Activated T-helper 17 cell treated with anti-CD3 and anti-CD28 coated beads, Interleukin-2, amount 50 U/mL, for 72 hours (primary cell): ENCODE results near the gene TSPEAR. TPM values are rescaled to one million over a fixed set of nuclear protein-coding genes. Genes with fewer than 3 reads are reported as not detected.
"Not testable (repeated sequence)": the region's sequence is repeated elsewhere in the genome, so short reads cannot be mapped to it uniquely, and the experiment has no call there.

ENCODE experiments used
- ATAC-seq: fragments of 150-1000 bp; cut with Tn5 transposase; replicated peaks from 2 replicates; pipeline ENCODE4 v1.10.0; 2021; ENCODE audit warnings: mild to moderate bottlenecking, moderate library complexity
- H3K27ac Mint-ChIP-seq: one replicate; pipeline ENCODE4 v1.8.0; 2022; ENCODE audit warnings: mixed read lengths
- H3K27me3 Mint-ChIP-seq: one replicate; pipeline ENCODE4 v1.8.0; 2022; ENCODE audit warnings: mixed read lengths
- H3K36me3 Mint-ChIP-seq: one replicate; pipeline ENCODE4 v1.8.0; 2022; ENCODE audit warnings: low read depth, mild to moderate bottlenecking, mixed read lengths
- H3K4me1 Mint-ChIP-seq: one replicate; pipeline ENCODE4 v1.8.0; 2022; ENCODE audit warnings: mixed read lengths
- H3K4me3 Mint-ChIP-seq: one replicate; pipeline ENCODE4 v1.8.0; 2022; ENCODE audit warnings: mild to moderate bottlenecking, mixed read lengths
- H3K9me3 Mint-ChIP-seq: one replicate; pipeline ENCODE4 v1.8.0; 2022; ENCODE audit warnings: mixed read lengths
- total RNA-seq, 2 donors: library from RNA; stranded (reverse); gene quantifications; one replicate each; pipeline ENCODE4 v1.2.3, GENCODE V29; 2022

TSPEAR gene
- total RNA-seq, 2 donors from 2014 or later: 0.08 TPM; not detected in 1

DNA sequence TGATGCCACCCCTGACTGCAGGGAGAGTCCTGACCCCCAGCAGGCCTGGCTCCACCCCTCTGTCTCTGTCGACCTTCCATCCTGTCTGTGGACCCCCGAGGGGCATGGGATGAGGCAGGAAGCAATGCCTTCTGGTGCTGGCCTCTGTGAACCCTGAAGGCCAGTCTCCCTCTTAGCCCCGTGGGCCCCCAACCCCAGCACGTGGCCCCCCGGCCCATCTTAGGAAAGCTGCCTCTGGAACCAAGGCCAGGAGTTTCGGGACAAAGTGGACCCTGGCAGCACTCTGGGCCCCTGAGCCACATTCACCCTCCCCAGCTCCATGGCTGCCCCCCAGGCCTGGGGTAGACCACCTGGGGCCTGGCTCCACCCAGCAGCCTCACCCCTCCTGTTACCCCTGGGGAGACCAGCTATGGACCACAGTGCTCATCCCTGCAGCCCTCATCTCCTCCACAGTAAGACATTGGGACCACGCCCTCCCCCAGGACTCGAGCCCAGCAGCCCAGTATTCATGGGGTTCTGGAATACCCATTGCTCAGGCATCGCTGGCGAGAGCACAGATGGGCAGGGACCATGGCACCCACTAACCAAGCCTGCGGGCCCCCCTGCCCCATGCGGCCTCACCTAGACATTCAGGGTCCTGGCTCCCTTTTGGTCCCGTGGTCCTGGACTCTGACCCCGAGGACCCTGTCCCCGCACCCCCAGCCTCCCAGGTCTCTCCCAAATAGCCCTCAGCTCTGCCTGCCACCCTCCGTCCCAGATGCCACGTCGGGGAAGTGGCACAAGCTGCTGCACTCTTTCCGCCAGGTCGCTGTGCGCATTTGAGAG, 72.7 kb downstream of the TSPEAR start:
- H3K4me1 Mint-ChIP-seq, H3K4me3 Mint-ChIP-seq, H3K27me3 Mint-ChIP-seq, H3K27ac Mint-ChIP-seq, ATAC-seq, H3K36me3 Mint-ChIP-seq: not testable (repeated sequence)
- H3K9me3 Mint-ChIP-seq: peaks cover 13% of the 10 kb centered on the region

DNA sequence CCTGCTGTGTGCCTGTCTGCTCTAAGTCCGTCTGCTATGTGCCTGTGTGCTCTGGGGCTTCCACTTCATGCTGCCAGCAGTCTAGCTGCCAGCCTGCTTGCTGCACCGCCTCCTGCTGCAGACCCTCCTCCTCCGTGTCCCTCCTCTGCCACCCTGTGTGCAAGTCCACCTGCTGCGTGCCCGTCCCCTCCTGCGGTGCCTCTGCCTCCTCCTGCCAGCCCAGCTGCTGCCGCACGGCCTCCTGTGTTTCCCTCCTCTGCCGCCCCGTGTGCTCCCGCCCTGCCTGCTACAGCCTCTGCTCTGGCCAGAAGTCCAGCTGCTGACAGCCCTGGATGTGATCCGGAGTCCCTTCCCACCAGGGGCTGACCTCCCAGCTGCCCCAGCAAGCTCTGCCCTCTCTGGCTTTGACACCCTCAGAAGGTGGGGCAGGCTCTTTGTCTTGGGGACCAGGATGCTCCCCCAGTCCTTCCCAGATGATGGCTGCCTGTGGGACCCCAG, 73.5 kb downstream of the TSPEAR start:
- ATAC-seq: not testable (repeated sequence)

DNA sequence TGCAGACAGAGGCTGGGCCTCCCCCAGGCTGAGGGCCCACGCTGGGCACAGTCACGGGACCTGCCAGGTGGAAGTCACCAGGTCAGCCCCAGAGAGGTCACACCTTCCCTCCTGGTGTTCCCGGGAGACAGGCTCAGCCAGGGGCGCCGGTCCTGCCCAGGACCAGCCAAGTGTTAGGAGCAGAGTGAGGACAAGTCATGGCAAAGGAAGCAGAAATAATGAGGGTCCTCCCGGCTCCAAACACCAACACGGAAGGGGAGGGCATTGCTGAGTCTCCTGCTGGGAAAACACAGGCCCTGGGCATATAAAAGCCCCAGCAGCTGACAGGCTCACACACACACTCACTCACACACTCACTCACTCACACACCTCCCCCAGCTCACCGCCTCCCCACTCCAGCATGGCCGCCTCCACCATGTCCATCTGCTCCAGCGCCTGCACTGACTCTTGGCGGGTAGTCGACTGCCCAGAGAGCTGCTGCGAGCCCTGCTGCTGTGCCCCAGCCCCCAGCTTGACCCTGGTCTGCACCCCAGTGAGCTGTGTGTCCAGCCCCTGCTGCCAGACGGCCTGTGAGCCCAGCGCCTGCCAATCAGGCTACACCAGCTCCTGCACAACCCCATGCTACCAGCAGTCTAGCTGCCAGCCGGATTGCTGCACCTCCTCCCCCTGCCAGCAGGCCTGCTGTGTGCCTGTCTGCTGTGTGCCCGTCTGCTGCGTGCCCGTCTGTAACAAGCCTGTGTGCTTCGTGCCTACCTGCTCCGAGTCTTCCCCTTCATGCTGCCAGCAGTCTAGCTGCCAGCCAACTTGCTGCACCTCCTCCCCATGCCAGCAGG, 74.1 kb downstream of the TSPEAR start, which contains the start of gene KRTAP10-10:
TSS of gene KRTAP10-10 (plus strand) at position 339 of the 833 bp plus-strand sequence. CDS start at position 401, 62 bp downstream.
- H3K4me3 Mint-ChIP-seq: no peak within 1 kb of the TSS
- no peak within 1 kb of the TSS for H3K27ac Mint-ChIP-seq
- no peak for ATAC-seq
- no peaks in the 10 kb centered on the region for H3K36me3 Mint-ChIP-seq
- H3K27me3 Mint-ChIP-seq: peaks cover 10% of the 10 kb centered on the region
- H3K4me1 Mint-ChIP-seq: peaks cover 5% of the 10 kb centered on the region
- H3K9me3 Mint-ChIP-seq: peaks cover 9% of the 10 kb centered on the region

More for the DNA sequence above, 73.5 kb downstream of the TSPEAR start:
- not testable (repeated sequence) for H3K27ac Mint-ChIP-seq, H3K4me1 Mint-ChIP-seq, H3K27me3 Mint-ChIP-seq, H3K36me3 Mint-ChIP-seq, H3K4me3 Mint-ChIP-seq, H3K9me3 Mint-ChIP-seq

DNA sequence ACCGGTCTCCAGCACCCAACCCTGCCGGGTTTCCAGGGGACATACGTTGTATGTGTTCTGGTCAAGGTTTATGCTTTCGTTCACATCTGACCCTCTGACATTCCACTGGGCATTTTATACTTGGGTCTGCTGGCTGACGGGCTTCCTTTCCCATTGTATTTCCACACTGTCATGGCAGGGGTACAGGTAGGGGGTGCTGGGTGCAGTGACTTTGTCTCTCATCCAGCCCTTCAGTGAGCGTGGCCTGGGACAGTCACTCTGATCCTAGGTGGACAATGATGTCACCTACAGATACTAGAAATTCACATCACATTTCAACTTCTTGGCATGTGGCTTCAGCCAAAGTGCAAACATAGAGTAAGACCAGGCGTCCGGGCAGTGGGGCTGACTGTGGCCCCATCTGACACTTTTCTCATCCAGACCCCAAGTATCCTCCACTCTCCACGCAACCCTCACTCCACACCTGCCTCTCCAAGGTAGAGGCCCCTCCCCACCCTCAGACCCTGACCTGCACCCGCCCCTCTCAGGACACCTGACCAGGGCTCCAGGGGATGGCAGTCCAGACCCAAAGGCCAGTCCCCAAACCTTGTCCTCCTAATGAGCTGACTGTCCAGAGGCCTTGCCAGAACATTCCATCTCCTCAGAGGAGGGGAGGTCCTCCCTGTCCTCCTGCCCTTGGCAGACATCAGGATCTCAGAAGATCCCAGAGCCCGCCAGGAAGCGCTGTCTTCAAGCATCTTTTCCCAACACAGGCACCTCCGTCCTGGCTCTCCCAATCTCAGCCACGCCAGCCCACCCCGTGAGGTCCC, 75.0 kb downstream of the TSPEAR start:
- H3K4me1 Mint-ChIP-seq: peaks cover 5% of the 10 kb centered on the region
- H3K27me3 Mint-ChIP-seq: peaks cover 10% of the 10 kb centered on the region
- H3K4me3 Mint-ChIP-seq: no peak overlapping the region
- no peak overlapping the region for H3K27ac Mint-ChIP-seq
- H3K9me3 Mint-ChIP-seq: peaks cover 15% of the 10 kb centered on the region
- H3K36me3 Mint-ChIP-seq: no peaks in the 10 kb centered on the region
- no peak for ATAC-seq

DNA sequence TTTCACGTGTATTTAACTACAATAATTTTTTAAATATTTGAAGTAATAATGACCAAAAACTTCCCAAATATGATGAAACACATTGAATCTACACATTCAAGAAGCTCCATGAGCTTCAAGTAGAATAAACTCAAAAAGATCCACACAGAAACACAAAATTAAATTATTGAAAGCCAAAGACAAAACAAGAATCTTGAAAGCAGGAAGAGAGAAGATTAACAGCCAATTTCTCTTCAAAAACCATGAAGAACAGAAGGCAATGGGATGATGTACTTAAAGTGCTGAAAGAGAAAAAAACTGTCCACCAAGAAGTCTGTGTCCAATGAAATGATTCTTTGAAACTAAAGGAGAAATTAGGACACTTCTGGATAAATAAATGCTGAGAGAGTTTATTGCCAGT, 79.3 kb downstream of the TSPEAR start:
- Mint-ChIP-seq H3K4me1 (peaks cover 20% of the 10 kb centered on the region), H3K27ac (no peak overlapping the region), H3K9me3 (peaks cover 26% of the 10 kb centered on the region), H3K4me3 (no peak overlapping the region), H3K36me3 (no peaks in the 10 kb centered on the region), H3K27me3 (no peaks in the 10 kb centered on the region)
- ATAC-seq: no peak

DNA sequence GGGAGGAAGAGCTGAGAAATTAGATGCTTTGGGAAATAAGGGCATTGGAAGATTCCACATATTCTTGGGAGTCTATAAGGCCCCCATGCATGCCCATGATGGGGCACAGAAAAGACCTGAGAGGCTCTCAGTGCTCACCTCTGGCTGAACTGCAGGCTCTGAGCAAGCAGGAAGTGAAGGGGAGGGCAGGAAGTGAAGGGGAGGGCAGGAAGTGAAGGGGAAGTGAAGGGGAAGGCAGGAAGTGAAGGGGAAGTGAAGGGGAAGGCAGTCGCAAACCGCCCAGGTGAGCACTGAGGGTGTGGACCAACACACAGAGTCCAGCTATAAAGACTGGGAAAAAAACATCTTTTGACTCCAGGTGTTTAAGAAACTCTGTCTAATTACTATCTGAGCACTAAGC, 80.9 kb downstream of the TSPEAR start:
- H3K4me3 Mint-ChIP-seq: no peak overlapping the region
- H3K27ac Mint-ChIP-seq: peak overlapping the region; percentile 11
- H3K9me3 Mint-ChIP-seq: peaks cover 26% of the 10 kb centered on the region
- no peak for ATAC-seq
- no peaks in the 10 kb centered on the region for H3K36me3 Mint-ChIP-seq
- peaks cover 20% of the 10 kb centered on the region for H3K4me1 Mint-ChIP-seq
- no peaks in the 10 kb centered on the region for H3K27me3 Mint-ChIP-seq

DNA sequence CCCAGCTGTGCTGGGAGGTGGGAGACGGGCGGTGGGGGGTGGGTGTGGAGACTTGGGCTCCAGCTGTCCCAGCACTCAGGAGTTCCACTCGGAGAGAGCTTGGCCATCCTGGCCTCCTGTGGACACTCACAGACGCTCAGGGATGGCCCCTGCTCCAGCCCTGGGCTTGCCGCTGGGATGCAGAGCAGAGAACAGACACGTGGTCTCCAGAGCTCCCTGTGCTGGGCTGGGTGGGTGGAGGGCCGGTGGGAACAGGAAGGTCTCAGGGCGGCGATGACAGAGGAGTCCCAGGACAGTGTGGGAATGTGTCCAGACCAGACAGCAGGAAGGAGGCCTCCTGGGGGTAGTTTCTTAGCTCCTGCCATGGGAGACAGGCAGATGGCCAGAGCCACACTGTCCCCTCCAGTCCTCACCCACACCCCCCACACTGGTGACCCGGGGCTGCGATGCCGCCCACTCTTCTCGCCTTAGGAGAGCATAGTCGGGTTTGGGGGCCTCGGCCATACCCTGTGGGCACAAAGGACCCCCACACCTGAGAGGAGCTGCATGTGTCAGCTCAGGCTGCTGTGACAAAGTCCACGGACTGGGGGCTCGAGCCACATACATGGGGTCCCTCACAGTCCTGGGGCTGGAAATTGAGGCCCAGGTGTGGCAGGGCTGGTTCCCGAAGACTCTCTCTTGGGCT, 82.5 kb downstream of the TSPEAR start:
- H3K27me3 Mint-ChIP-seq: no peaks in the 10 kb centered on the region
- H3K27ac Mint-ChIP-seq: no peak overlapping the region

DNA sequence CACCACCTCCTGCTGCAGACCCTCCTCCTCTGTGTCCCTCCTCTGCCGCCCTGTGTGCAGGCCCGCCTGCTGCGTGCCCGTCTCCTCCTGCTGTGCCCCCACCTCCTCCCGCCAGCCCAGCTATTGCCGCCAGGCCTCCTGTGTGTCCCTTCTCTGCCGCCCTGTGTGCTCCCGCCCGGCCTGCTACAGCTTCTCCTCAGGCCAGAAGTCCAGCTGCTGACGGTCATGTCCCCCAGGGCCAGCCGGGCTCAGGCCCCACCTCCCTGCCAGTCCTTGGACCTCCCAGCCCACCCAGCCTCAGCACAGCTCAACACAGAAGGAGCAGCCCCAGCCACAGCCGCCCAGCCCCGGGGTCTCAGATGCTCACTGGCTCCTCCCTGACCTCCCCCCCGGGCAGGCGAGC, 83.5 kb downstream of the TSPEAR start:
- not testable (repeated sequence) for ATAC-seq, H3K36me3 Mint-ChIP-seq, H3K27me3 Mint-ChIP-seq, H3K27ac Mint-ChIP-seq, H3K4me3 Mint-ChIP-seq
- Mint-ChIP-seq H3K9me3 (peaks cover 42% of the 10 kb centered on the region), H3K4me1 (peaks cover 20% of the 10 kb centered on the region)

More for the DNA sequence above, 82.5 kb downstream of the TSPEAR start:
- H3K36me3 Mint-ChIP-seq: no peaks in the 10 kb centered on the region
- peaks cover 20% of the 10 kb centered on the region for H3K4me1 Mint-ChIP-seq
- H3K9me3 Mint-ChIP-seq: peaks cover 36% of the 10 kb centered on the region
- H3K4me3 Mint-ChIP-seq: no peak overlapping the region
- ATAC-seq: no peak

DNA sequence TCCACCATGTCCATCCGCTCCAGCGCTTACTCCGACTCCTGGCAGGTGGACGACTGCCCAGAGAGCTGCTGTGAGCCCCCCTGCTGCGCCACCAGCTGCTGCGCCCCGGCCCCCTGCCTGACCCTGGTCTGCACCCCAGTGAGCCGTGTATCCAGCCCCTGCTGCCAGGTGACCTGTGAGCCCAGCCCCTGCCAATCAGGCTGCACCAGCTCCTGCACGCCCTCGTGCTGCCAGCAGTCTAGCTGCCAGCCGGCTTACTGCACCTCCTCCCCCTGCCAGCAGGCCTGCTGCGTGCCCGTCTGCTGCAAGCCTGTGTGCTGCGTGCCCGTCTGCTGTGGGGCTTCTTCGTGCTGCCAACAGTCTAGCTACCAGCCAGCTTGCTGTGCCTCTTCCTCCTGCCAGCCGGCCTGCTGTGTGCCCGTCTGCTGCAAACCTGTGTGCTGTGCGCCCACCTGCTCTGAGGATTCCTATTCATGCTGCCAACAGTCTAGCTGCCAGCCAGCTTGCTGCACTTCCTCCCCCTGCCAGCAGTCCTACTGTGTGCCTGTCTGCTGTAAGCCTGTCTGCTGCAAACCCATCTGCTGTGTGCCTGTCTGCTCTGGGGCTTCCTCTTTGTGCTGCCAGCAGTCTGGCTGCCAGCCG, 84.1 kb downstream of the TSPEAR start:
- Mint-ChIP-seq H3K4me1 (peaks cover 20% of the 10 kb centered on the region), H3K9me3 (peaks cover 41% of the 10 kb centered on the region)
- H3K27ac Mint-ChIP-seq, ATAC-seq, H3K4me3 Mint-ChIP-seq, H3K36me3 Mint-ChIP-seq, H3K27me3 Mint-ChIP-seq: not testable (repeated sequence)

DNA sequence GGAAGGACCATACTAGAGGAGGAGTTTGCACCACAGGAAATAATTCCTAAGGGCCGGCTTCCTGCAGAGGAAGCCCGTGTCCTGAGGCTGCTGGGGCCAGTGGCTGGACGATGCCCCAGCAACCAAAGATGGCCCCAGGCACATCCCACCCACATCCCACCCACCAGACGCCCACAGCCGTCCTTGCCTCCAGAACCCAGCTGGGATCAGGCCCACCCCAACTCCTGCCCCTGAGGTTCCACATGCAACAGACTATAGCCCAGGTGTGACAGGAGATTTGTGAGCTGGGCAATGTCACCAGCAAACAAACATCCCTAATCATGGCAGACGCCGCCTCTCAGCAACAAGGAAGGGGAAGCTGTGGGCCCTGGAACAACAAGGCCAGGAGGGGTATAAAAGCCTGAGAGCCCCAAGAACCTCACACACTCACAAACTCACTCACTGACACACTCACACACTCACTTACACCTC, 84.7 kb downstream of the TSPEAR start, which contains the start of gene KRTAP10-9:
TSS of gene KRTAP10-9 (plus strand) at position 421 of the 471 bp plus-strand sequence. CDS start 79 bp downstream, outside the sequence.
- no peaks in the 10 kb centered on the region for H3K27me3 Mint-ChIP-seq
- no peak for ATAC-seq

DNA sequence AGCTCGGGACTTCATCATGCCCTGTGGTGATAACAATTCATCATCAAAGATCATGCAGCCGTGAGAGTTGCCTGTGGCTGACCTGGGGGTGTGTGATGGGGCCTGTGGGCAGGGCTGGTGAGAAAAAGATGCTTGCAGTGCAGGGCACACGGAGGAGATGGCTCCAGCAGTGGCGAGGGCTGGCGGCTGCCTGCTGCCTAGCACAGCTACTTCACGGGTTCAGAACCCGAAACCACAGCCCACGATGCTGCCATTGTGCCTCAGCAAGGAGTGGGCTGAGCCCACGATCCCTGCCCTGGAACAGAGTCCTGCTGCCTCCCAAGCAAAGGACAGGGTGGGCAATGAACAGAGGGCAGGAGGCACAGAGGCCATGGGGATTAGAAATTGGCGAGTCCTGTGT, 85.1 kb downstream of the TSPEAR start:
- no peak overlapping the region for H3K4me3 Mint-ChIP-seq
- H3K27ac Mint-ChIP-seq: no peak overlapping the region
- H3K27me3 Mint-ChIP-seq: no peaks in the 10 kb centered on the region
- peaks cover 20% of the 10 kb centered on the region for H3K4me1 Mint-ChIP-seq
- H3K9me3 Mint-ChIP-seq: peaks cover 30% of the 10 kb centered on the region
- no peaks in the 10 kb centered on the region for H3K36me3 Mint-ChIP-seq
- peak; percentile 23 for ATAC-seq

More for the DNA sequence above, 84.7 kb downstream of the TSPEAR start, which contains the start of gene KRTAP10-9:
- no peaks in the 10 kb centered on the region for H3K36me3 Mint-ChIP-seq
- no peak within 1 kb of the TSS for H3K27ac Mint-ChIP-seq
- no peak within 1 kb of the TSS for H3K4me3 Mint-ChIP-seq
- H3K4me1 Mint-ChIP-seq: peaks cover 20% of the 10 kb centered on the region
- peaks cover 35% of the 10 kb centered on the region for H3K9me3 Mint-ChIP-seq

DNA sequence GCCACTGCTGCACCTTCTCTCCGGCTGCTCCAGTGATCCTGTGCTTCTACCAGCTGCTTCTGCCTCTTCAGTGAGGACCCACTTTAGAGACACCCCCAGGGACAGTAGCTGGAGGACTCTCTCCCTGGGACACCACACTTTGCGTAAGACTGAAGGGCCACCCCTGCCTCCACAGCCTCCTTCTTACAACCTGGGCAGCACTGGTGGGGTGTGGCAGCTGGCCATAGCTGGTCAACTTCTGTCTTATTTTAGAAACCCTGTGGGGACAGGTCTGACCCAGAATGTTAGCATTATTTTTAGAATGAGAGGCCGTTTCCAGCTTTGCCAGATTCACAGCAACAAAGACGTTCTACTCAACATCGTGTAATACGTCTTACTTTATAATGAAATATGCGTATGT, 85.6 kb downstream of the TSPEAR start:
- H3K4me3 Mint-ChIP-seq: no peak overlapping the region
- no peaks in the 10 kb centered on the region for H3K27me3 Mint-ChIP-seq
- no peaks in the 10 kb centered on the region for H3K36me3 Mint-ChIP-seq
- no peak overlapping the region for H3K27ac Mint-ChIP-seq
- peaks cover 15% of the 10 kb centered on the region for H3K4me1 Mint-ChIP-seq
- no peak for ATAC-seq
- H3K9me3 Mint-ChIP-seq: peaks cover 26% of the 10 kb centered on the region

DNA sequence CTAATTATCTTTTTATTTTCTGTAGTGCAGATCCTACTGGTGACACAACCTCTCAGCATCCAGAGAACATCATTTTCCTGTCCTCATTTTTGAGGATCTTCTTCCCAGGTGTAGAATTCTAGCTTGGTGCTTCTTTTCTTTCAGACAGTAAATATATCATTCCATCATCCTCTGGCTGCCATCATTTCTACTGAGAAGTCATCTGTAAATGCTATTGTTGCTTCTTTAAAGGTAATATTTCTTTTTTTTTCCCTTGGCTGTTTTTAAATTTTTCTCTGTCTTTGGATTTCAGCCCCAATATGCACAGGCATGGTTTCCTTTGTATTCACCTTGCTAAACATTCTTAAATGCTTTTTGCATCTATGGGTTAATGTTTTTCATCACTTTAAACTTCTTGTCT, 87.8 kb downstream of the TSPEAR start:
- no peak for ATAC-seq
- H3K4me3 Mint-ChIP-seq: no peak overlapping the region
- no peak overlapping the region for H3K27ac Mint-ChIP-seq
- H3K4me1 Mint-ChIP-seq: peaks cover 13% of the 10 kb centered on the region
- peaks cover 36% of the 10 kb centered on the region for H3K9me3 Mint-ChIP-seq
- H3K36me3 Mint-ChIP-seq: no peaks in the 10 kb centered on the region
- H3K27me3 Mint-ChIP-seq: no peaks in the 10 kb centered on the region
